HG03108 (cell line): ENCODE measurements around the gene SCUBE1.

Experiments
- ATAC-seq: cut with Tn5 transposase; IDR thresholded peaks from one replicate; pipeline ENCODE4 v1.9.1; 2021; ENCODE audit warnings: moderate library complexity; ENCODE audit not compliant: unreplicated experiment

Gene SCUBE1

GRCh38 chr22:43343262-43343669 lies at the start of gene SCUBE1:
SCUBE1 (minus strand) TSS chr22:43343372; CDS start chr22:43343261, 111 bp downstream.
- ATAC-seq, result no peak

- no peak for ATAC-seq
These were observed 49.3 kb upstream of the SCUBE1 start for GRCh38 chr22:43392385-43392989.

- ATAC-seq, result no peak
These were observed 48.1 kb upstream of the SCUBE1 start for GRCh38 chr22:43391306-43391705.

- no peak for ATAC-seq
These were observed 47.7 kb upstream of the SCUBE1 start for GRCh38 chr22:43390872-43391271.

DNA sequence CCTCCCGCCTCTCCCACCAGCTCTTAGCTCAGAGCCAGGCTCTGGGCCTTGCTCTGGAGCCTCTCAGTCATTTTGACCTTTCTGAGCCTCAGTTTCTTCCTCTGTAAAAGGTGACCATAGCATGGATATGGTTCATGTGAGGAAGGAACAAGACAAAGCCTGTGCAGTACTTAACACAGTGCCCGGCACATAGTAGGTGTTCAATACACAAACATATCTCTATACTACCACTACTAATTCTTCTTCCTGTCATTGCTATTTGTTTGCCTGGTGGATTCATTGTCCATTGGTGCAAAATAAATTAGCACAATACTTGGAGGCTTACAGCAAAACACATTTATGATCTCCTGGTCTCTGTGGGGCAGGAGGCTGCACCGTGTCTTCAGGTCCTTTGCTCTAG lies 47.0 kb upstream of the SCUBE1 start:
- no peak for ATAC-seq

DNA sequence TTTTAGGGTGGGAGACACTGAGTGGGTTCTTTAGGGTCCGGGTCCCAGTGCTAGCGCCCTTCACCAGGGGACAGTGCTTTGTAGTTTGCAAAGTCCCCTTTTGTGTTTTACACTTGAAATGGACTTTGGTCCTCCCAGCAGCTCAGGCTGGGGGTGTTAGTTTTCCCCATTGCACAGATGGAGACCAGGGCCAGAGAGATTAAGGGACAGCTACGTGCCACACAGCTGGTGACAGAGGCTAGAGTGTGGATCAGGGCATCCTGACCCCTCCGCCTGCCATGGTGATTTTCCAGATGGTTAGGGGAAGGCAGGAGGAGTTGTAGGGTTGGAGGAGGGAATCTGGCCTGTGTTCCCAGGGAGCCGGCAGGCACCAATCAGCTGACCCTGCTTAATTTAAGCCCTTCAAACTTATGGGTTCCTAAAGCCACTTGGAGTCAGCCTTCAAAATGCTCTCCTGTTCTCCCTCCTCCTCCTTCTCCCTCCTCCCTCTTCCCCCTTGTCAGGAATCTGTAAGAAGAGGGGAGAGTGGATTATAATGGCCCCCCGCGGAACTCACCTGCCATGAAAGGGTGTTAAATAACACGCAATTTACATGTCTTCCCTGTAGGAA lies 46.2 kb upstream of the SCUBE1 start:
- ATAC-seq, result no peak

GRCh38 chr22:43388420-43388851 lies 45.3 kb upstream of the SCUBE1 start:
- ATAC-seq, result no peak

GRCh38 chr22:43387815-43388214 lies 44.6 kb upstream of the SCUBE1 start:
- no peak for ATAC-seq

- no peak for ATAC-seq
These were observed 42.8 kb upstream of the SCUBE1 start for GRCh38 chr22:43385770-43386641.

DNA sequence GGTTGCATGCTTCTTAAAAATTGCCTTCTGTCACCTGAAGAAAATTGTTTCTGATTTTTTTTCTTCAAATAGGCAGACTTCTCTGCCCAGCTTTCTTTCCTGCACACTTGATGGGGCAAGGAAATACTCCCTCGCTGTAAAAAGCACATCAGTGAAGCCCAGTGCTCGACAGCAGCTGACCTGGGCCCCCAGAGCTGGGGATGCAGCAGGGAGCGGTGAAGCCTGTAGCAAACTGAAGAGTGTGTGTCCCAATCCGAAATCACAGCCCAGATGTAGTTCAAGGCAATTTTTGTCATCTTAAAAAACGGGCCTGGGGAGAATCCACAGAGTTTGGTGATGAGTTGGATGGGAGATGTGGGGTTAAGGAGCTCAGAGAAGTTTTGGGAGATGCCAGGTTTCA lies 41.7 kb upstream of the SCUBE1 start:
- ATAC-seq, result no peak

DNA sequence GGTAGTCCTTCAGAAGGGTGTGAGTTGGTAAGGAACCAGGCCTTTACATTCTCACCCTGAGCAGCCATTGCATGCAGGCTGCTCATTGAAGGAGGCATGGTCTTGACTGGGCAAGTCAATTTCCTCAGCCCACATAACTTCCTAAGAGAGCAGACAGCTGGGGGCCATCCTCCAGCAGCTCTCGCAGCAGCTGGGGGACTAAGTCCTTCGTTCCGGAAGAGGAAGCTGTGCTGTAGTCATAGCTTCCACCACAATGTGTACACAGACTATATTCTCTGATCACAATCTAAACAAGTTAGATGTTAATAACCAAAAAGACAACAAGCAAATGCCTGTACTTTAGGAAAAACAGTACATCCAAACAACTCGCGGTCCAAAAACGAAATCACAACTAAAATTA lies 38.5 kb upstream of the SCUBE1 start:
- no peak for ATAC-seq

DNA sequence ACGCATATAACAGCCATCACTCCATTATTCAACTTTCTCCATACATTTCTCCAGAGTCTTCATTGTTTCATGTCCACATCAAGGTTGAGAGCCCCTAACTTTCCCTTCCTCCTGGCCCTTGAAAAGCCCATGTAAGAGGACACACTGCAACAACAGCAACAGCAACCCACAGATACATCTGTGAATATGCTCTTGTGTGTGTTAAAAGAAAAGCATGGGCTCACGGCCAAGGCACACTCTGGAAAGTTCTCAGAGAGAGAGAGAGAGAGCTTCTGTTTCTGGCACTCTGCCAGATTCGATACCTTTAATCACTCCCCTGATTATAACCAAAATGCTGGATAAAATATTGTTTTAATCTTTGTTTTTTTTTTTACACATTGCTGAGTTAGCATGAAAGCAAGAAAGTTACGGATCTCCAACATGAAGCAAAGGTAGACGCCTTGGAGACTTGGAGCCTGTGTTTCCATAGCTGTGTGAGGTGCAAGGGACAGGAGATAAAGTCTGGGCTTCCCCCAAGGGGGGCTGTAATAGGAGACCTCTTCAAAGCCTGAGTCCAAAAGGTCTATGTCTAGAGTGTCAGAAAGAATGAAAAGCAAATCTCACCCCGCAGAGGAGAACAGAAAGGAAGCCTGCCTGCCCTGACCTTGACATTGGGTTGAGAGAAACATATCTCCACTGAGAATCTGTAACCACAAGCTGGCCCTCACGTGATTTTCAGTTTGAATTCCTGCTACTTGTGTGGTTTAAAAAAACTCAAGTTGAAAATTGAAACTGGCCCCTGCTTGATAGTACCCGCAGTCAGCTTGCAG lies 34.9 kb upstream of the SCUBE1 start:
- peak; percentile 65 for ATAC-seq

DNA sequence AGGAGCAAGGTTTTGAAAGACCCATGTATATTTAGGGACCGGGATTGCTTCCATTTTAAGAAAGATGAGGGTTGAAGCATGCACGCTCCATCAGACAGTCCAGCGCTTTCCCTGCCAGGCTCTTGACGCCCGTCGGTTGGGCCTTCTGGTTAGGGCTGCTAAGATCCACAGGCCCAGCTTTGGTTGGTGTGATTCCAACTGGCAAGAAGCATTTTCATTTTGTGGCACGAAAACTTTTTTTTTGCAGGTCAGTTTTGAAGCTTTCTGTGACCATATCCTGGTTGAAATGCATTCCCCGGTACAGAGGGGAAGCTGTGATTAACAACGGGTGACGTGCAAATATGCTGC lies 34.4 kb upstream of the SCUBE1 start:
- ATAC-seq, result no peak

DNA sequence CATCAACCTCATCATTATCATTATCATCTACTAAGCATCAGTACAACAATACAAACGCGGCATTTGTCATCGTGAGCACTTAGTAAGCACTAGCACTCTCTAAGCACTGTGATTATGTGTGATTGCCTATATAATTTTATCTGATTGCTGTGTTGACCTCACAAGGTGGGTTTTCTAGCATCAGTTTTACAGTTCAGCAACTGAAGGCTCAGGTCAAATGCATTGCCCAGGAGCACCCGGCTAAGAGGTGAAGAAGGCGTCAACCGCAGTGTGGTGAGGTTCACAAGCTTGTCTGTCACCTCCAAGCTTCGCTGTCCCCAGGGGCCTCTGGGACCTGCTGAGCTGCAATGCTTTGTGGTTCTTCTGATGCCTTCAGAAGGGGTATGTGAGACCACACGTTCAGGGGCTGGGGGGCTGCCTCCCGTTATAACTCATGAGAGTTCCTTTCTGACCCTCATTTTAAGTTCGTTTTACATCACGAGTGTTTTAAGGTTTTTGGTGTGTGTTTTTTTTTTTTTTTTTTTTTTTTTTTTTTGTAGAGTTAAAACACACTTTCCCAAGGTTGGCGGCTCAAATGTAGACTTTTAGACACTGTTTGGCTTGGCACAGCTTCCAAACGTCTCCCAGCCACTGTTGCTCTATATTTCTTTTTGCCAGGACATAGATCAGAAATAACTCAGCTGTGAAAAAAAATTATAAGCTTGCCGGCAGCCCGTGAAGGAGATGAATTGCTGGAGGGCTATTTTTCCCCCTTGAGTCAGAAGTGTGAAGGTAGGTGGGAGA lies 33.8 kb upstream of the SCUBE1 start:
- ATAC-seq, result no peak

- ATAC-seq, result no peak
These were observed 32.8 kb upstream of the SCUBE1 start for GRCh38 chr22:43375951-43376455.

DNA sequence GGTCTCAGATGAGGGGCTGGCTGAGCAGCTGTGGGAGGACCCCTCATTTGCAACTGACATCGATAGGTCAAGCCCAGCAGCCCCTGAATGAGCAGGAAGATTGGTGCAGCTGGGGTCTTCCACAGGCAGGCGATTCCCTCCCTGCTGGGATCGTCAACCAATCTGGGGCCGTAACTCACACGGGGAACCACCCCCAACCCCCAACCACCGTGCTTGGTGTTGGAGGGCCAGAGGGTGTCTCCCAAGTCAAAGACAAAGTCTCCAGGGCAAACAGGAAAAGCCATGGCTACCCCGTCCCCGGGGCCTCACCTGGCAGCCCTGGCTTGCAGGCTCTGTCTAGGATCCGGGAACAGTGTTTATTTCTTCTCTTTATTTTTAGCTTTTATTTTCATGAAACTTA lies 26.9 kb upstream of the SCUBE1 start:
- no peak for ATAC-seq

GRCh38 chr22:43365715-43366440 lies 22.7 kb upstream of the SCUBE1 start:
- ATAC-seq, result no peak

- no peak for ATAC-seq
These were observed 20.9 kb upstream of the SCUBE1 start for GRCh38 chr22:43364169-43364435.

GRCh38 chr22:43363315-43364168 lies 20.4 kb upstream of the SCUBE1 start:
- no peak for ATAC-seq
